Endothelial cell of umbilical vein (primary cell): ENCODE data around the gene MMP11. TPM values are rescaled to one million over a fixed set of nuclear protein-coding genes. Genes with fewer than 3 reads are reported as not detected.

Source experiments
- BruUV-seq: library from RNA; stranded (reverse); fragments of 400-500 nt; replicated peaks from 2 replicates; lab custom pipeline; 2021; lab: Mats Ljungman, UMichigan
- CTCF ChIA-PET: fragments of 300-600, 350-600 bp; sonication (Branson Sonifier 250); formaldehyde crosslinking; loops from one replicate; lab custom pipeline; 2021; ENCODE audit warnings: antibody characterized with exemption, inconsistent platforms; lab: Charles Lee
- POLR2A ChIA-PET: fragments of 300-600, 350-600 bp; sonication (Branson Sonifier 250); formaldehyde crosslinking; loops from one replicate; lab custom pipeline; 2021; ENCODE audit warnings: antibody characterized with exemption, inconsistent platforms; lab: Charles Lee
- DNase-seq: peaks from one replicate; pipeline ENCODE4 v3.0.0-alpha.2; 2011; ENCODE audit warnings: low read depth, low spot score
- FAIRE-seq: peaks from 2 replicates; lab custom pipeline; 2011; peaks lifted over from hg19 to GRCh38; lab: Jason Lieb, UNC
- H2AFZ ChIP-seq: 2 replicates; pipeline ENCODE4 v1.6.0; 2012; ENCODE audit warnings: low read depth, low read length, control low read depth, inconsistent platforms
- H3K27ac ChIP-seq: 2 replicates; pipeline ENCODE4 v1.5.1; 2011; ENCODE audit warnings: low read depth, mild to moderate bottlenecking, control low read depth, low read length, moderate library complexity; ENCODE audit not compliant: insufficient read depth
- H3K27me3 ChIP-seq, 2 experiments: 2 replicates each; pipeline versions ENCODE4 v1.6.0 to v1.6.1; 2011; ENCODE audit warnings: low read length in 2 of 2, mixed read lengths in 1 of 2; ENCODE audit not compliant: control insufficient read depth in 2 of 2, insufficient read depth in 2 of 2
- H3K36me3 ChIP-seq, 2 experiments: 2 replicates in 1 of 2; 3 replicates in 1 of 2; pipeline ENCODE4 v1.5.1; 2011; ENCODE audit warnings: low read length in 2 of 2, mild to moderate bottlenecking in 1 of 2, moderate library complexity in 1 of 2; ENCODE audit not compliant: control insufficient read depth in 2 of 2, insufficient read depth in 2 of 2; ENCODE audit errors: extremely low read depth in 1 of 2
- H3K4me1 ChIP-seq: 3 replicates; pipeline ENCODE4 v1.5.1; 2011; ENCODE audit warnings: mild to moderate bottlenecking, low read length; ENCODE audit not compliant: control insufficient read depth, insufficient read depth; ENCODE audit errors: extremely low read depth
- H3K4me2 ChIP-seq: 2 replicates; pipeline ENCODE4 v1.6.1; 2011; ENCODE audit warnings: low read length, control low read depth, mixed read lengths; ENCODE audit not compliant: insufficient read depth
- H3K4me3 ChIP-seq, 3 experiments: fragments of 200-600 bp in 1 of 3; sonication (generic), shearing (Covaris generic) in 1 of 3; replicated peaks in 1 of 3; 2 replicates each; pipeline ENCODE4 v1.5.1; 2011 to 2016; ENCODE audit warnings: control low read depth in 3 of 3, low read length in 3 of 3, mild to moderate bottlenecking in 2 of 3, inconsistent platforms in 1 of 3, low read depth in 1 of 3, moderate library complexity in 1 of 3; ENCODE audit not compliant: insufficient read depth in 1 of 3
- H3K79me2 ChIP-seq: 2 replicates; pipeline ENCODE4 v1.6.0; 2012; ENCODE audit warnings: low read length, inconsistent platforms; ENCODE audit not compliant: control insufficient read depth, insufficient read depth
- H3K9ac ChIP-seq: replicated peaks from 2 replicates; pipeline ENCODE3; 2011; ENCODE audit warnings: low read length, control low read depth; ENCODE audit not compliant: insufficient read depth; ENCODE audit errors: extremely low read depth
- H3K9me1 ChIP-seq: replicated peaks from 3 replicates; pipeline ENCODE4 v1.6.0; 2011; ENCODE audit warnings: mild to moderate bottlenecking, low read length; ENCODE audit not compliant: control insufficient read depth, insufficient read depth; ENCODE audit errors: extremely low read depth
- H3K9me3 ChIP-seq: replicated peaks from 2 replicates; pipeline ENCODE4 v1.5.1; 2012; ENCODE audit warnings: low read length, inconsistent platforms; ENCODE audit not compliant: control insufficient read depth, insufficient read depth
- H4K20me1 ChIP-seq: replicated peaks from 2 replicates; pipeline ENCODE3; 2011; ENCODE audit warnings: mild to moderate bottlenecking, low read length; ENCODE audit not compliant: control insufficient read depth, insufficient read depth; ENCODE audit errors: extremely low read depth
- CTCF ChIP-seq, 2 donors: IDR thresholded peaks; 1 replicate in 1 of 2; 2 replicates in 1 of 2; pipeline ENCODE4 v1.5.1; 2011; ENCODE audit warnings: low read length in 2 of 2, mild to moderate bottlenecking in 2 of 2, moderate library complexity in 2 of 2, control low read depth in 1 of 2, inconsistent platforms in 1 of 2, low read depth in 1 of 2; ENCODE audit not compliant: insufficient read depth in 1 of 2; ENCODE audit errors: extremely low read depth in 1 of 2
- EZH2 ChIP-seq: IDR thresholded peaks from 2 replicates; pipeline ENCODE4 v1.6.1; 2012; ENCODE audit warnings: borderline replicate concordance, low read depth, mild to moderate bottlenecking, moderate library complexity, low read length, inconsistent platforms; ENCODE audit not compliant: severe bottlenecking
- FOS ChIP-seq: IDR thresholded peaks from 2 replicates; pipeline ENCODE4 v1.6.1; 2011; ENCODE audit warnings: mild to moderate bottlenecking, low read length, moderate library complexity, borderline replicate concordance; ENCODE audit not compliant: insufficient read depth
- GATA2 ChIP-seq: IDR thresholded peaks from 2 replicates; pipeline ENCODE4 v1.7.0; 2011; ENCODE audit warnings: low read depth, mild to moderate bottlenecking, moderate library complexity, mixed read lengths, low read length; ENCODE audit not compliant: insufficient read length, insufficient read depth
- JUN ChIP-seq: IDR thresholded peaks from 2 replicates; pipeline ENCODE4 v1.6.1; 2011; ENCODE audit warnings: borderline replicate concordance, low read depth; ENCODE audit not compliant: insufficient read length, insufficient read depth
- MYC ChIP-seq: IDR thresholded peaks from one replicate; pipeline ENCODE4 v1.6.1; 2011; ENCODE audit warnings: mild to moderate bottlenecking, low read depth, low read length
- POLR2A ChIP-seq: IDR thresholded peaks from 2 replicates; pipeline ENCODE4 v1.6.1; 2012; ENCODE audit warnings: low read depth, mild to moderate bottlenecking, control low read depth, low read length
- POLR2AphosphoS5 ChIP-seq: IDR thresholded peaks from 2 replicates; pipeline ENCODE4 v1.6.1; 2012; ENCODE audit warnings: low read depth, mild to moderate bottlenecking, control low read depth, low read length, moderate library complexity; ENCODE audit not compliant: insufficient read depth
- dilution Hi-C: fragments of 300-500 bp; cut with MboI; formaldehyde crosslinking; loops from one replicate; pipeline ENCODE4 v1.15.0; 2019; ENCODE audit warnings: low sequenced_read_pairs; ENCODE audit not compliant: extremely low pct_ligation_motif_present
- intact Hi-C: fragments of 100-400 bp; cut with micrococcal nuclease; formaldehyde crosslinking; loops from one replicate; pipeline ENCODE4 v1.10.0; 2022
- polyA plus RNA-seq, 4 experiments: library from polyadenylated mRNA; depleted of rRNA in 3 of 4; stranded (reverse) in 3 of 4; unstranded in 1 of 4; fragments of >200 nt; gene quantifications; 2 replicates each; pipeline versions ENCODE4 v1.2.1 to v1.2.3, GENCODE V29; 2011 to 2012; ENCODE audit warnings: missing spikeins in 1 of 4
- total RNA-seq: library from RNA; stranded (reverse); gene quantifications from 2 replicates; pipeline ENCODE4 v1.2.3, GENCODE V29; 2021
- TF ChIP-seq, protein P1 (sequence below): IDR thresholded peaks from 2 replicates; pipeline ENCODE4 v1.6.1; 2011; ENCODE audit not compliant: insufficient read depth, insufficient read length

The MMP11 gene
- total and polyA plus RNA-seq, 2 donors (not counting 3 experiments of a cell fraction or from before 2014, with no cell fraction given) = 10.3 to 16.9 TPM

DNA sequence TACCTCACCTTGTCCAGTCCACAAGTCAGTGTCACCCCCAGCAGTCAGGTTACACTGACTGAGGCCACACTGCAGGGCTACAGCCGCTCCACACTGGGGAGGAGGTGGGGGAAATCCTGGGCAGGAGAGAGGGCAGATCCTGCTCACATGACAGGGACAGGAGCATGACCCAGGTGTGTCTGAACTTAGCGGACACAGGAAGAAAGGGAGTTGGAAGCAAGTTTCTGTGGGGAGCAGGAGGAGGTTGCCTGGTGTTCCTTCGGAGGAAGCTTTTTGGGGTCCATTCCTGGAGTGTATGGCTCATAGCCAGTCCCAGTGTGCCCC lies 5.9 kb downstream of the MMP11 start:
- TF ChIP-seq, protein P1, sequence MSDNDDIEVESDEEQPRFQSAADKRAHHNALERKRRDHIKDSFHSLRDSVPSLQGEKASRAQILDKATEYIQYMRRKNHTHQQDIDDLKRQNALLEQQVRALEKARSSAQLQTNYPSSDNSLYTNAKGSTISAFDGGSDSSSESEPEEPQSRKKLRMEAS = no peak
- TF ChIP-seq FOS (no peak), POLR2A (no peak), EZH2 (no peak), CTCF (IDR thresholded peaks at IDR 0.05; ENCODE audit: extremely low read depth in 1 of 2, insufficient read depth in 1 of 2, low read depth in 1 of 2, low read length in 2 of 2) (no peak), JUN (no peak), MYC (no peak), GATA2 (no peak), POLR2AphosphoS5 (no peak)
- dilution Hi-C loops = no loop called here
- Histone ChIP-seq H3K4me1 (no peaks in the 10 kb centered on the region), H3K9me1 (no peaks in the 10 kb centered on the region), H3K27ac (no peak overlapping the region), H3K4me2 (no peak overlapping the region), H3K79me2 (no peaks in the 10 kb centered on the region), H4K20me1 (no peaks in the 10 kb centered on the region), H3K36me3 (no peaks in the 10 kb centered on the region), H3K27me3 (no peaks in the 10 kb centered on the region), H3K9ac (no peak overlapping the region), H3K4me3 (no peak overlapping the region), H2AFZ (no peak overlapping the region), H3K9me3 (no peaks in the 10 kb centered on the region)
- DNase-seq (no peak), FAIRE-seq (no peak)
- ChIA-PET CTCF (interaction anchor here (1.1 to 1.3 kb wide), 2 partner anchors 14 to 71 kb away, joined by 3 to 6 read pairs; no protein-coding TSS in a partner anchor), POLR2A (no interaction called here)
- BruUV-seq = no TSS peak
- intact Hi-C loops = no loop called here
